Measurements from ENCODE around the gene FADS2. TPM values are rescaled to one million over a fixed set of nuclear protein-coding genes. Genes with fewer than 3 reads are reported as not detected.
A peak's percentile ranks its signal among the peaks of the same experiment; 100 is the strongest.

The FADS2 gene
- total and polyA plus RNA-seq, 9 of the 15 experiments (the other 6 are each of a cell fraction or from before 2014, with no cell fraction given): 2.9 to 42.8 (median 16.2) TPM

DNA sequence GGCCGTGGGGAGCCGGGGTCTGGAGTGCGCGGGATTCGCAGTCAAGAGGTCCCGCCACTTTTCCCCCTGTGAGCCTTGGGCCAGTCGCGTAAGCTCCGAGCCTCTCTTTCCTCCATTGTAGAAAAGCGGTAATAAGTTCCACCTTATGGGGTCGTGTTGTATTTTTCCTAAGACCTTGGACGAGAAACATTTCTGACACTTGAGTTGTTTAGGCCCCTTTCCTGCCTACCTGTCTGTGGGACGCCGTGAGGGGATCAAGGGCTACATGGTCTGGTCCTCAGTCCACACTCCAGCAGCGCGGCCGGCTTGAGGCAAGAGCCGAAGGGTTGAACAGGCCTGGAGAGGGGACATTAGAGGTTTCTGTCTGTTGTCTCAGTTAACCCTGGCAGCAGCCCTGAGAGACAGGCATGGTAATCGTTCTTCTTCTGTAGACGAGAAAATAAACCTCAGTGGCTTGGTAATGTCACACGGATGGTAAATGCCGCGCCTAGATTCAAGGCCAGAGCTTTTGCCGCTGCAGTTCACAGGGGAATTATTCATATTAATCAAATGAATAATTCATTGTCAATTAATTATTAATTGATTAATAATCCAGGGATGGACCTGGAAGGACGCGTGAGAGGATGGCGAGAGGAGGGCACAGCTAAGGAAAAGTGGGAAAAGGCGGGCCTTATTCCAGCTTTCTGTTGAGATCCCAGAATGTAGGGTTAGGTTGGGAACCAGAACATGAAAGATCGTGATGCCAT, 34.8 kb upstream of the FADS2 start (continued):
- TF ChIP-seq MGA (IDR thresholded peaks at IDR 0.05) (0 out of 2 replicates have a peak, but pooled peaks have one; percentile 20), ZNF347 (CRISPR knock-in tag; IDR thresholded peaks at IDR 0.05; ENCODE audit: low read depth) (no peak), MAFG (tag; conservative IDR thresholded peaks at IDR 0.05) (no peak), HOMEZ (CRISPR knock-in tag; IDR thresholded peaks at IDR 0.05) (no peak), NKRF (IDR thresholded peaks at IDR 0.05; ENCODE audit: borderline replicate concordance) (peak; percentile 9; the same call in 1 of the 2 replicates), CTBP1 (IDR thresholded peaks at IDR 0.05; ENCODE audit: borderline replicate concordance) (no peak), RBBP5 (IDR thresholded peaks at IDR 0.05; ENCODE audit: borderline replicate concordance, insufficient read depth, low read length, poor library complexity, severe bottlenecking) (peak; percentile 8)
- TF ChIP-seq, protein P1, sequence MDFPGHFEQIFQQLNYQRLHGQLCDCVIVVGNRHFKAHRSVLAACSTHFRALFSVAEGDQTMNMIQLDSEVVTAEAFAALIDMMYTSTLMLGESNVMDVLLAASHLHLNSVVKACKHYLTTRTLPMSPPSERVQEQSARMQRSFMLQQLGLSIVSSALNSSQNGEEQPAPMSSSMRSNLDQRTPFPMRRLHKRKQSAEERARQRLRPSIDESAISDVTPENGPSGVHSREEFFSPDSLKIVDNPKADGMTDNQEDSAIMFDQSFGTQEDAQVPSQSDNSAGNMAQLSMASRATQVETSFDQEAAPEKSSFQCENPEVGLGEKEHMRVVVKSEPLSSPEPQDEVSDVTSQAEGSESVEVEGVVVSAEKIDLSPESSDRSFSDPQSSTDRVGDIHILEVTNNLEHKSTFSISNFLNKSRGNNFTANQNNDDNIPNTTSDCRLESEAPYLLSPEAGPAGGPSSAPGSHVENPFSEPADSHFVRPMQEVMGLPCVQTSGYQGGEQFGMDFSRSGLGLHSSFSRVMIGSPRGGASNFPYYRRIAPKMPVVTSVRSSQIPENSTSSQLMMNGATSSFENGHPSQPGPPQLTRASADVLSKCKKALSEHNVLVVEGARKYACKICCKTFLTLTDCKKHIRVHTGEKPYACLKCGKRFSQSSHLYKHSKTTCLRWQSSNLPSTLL (IDR thresholded peaks at IDR 0.05): no peak
